K562 (cell line): Measurements from ENCODE around the gene COL7A1. TPM values are rescaled to one million over a fixed set of nuclear protein-coding genes. Genes with fewer than 3 reads are reported as not detected.

Experiments
- ATAC-seq: fragments of 200-7000 bp; cut with Tn5 transposase; 3 replicates; pipeline ENCODE4 v1.9.1; 2020; ENCODE audit warnings: moderate library complexity
- BruUV-seq: library from RNA; stranded (reverse); fragments of 400-500 nt; replicated peaks from 2 replicates; lab custom pipeline; 2021; lab: Mats Ljungman, UMichigan
- CTCF ChIA-PET: fragments of 300-600 bp; formaldehyde crosslinking; extraction: SDS; loops from one replicate; lab custom pipeline; 2021; ENCODE audit warnings: low intra/inter-chr PET ratio; lab: Yijun Ruan, JAX
- POLR2A ChIA-PET: fragments of 300-600, 350-650 bp; sonication (Branson Sonifier 250); formaldehyde crosslinking; extraction: SDS; loops from one replicate; lab custom pipeline; 2021; ENCODE audit warnings: antibody characterized with exemption, inconsistent platforms; lab: Yijun Ruan, JAX
- DNase-seq, 4 experiments: peaks; one replicate each; pipeline versions ENCODE4 v3.0.0 to v3.0.0-alpha.2; 2011 to 2018; ENCODE audit warnings: low spot score in 3 of 4, mixed read lengths in 3 of 4; ENCODE audit errors: extremely low read depth in 1 of 4
- FAIRE-seq: peaks from 2 replicates; lab custom pipeline; 2011; peaks lifted over from hg19 to GRCh38; lab: Jason Lieb, UNC
- H2AFZ ChIP-seq: 2 replicates; pipeline ENCODE4 v1.6.0; 2011; ENCODE audit warnings: low read depth, low read length, control low read depth, inconsistent platforms
- H3K27ac ChIP-seq: fragments of 200-600 bp; 3 replicates; pipeline ENCODE4 v1.8.0; 2011; ENCODE audit warnings: low read depth, mild to moderate bottlenecking, control low read depth, inconsistent platforms, low read length, moderate library complexity, mixed read lengths; ENCODE audit errors: extremely low read depth
- H3K27me3 ChIP-seq, 2 experiments: fragments of 300-600 bp in 1 of 2; 2 replicates in 1 of 2; 3 replicates in 1 of 2; pipeline versions ENCODE4 v1.6.0 to v1.8.0; 2011; ENCODE audit warnings: inconsistent platforms in 2 of 2, low read length in 2 of 2, mild to moderate bottlenecking in 1 of 2, mixed read lengths in 1 of 2, moderate library complexity in 1 of 2; ENCODE audit not compliant: control insufficient read depth in 2 of 2, insufficient read depth in 2 of 2
- H3K36me3 ChIP-seq: fragments of 300-600 bp; 3 replicates; pipeline ENCODE4 v1.8.0; 2011; ENCODE audit warnings: mild to moderate bottlenecking, low read length, inconsistent platforms; ENCODE audit not compliant: control insufficient read depth, insufficient read depth
- H3K4me1 ChIP-seq, 2 experiments: fragments of 200-600 bp in 1 of 2; replicated peaks in 1 of 2; 2 replicates in 1 of 2; 3 replicates in 1 of 2; pipeline versions ENCODE4 v1.5.1 to v1.8.0; 2011; ENCODE audit warnings: inconsistent platforms in 2 of 2, low read length in 2 of 2, mild to moderate bottlenecking in 1 of 2, mixed read lengths in 1 of 2, moderate library complexity in 1 of 2; ENCODE audit not compliant: control insufficient read depth in 2 of 2, insufficient read depth in 2 of 2
- H3K4me2 ChIP-seq: 2 replicates; pipeline ENCODE4 v1.6.1; 2011; ENCODE audit warnings: low read length, control low read depth, inconsistent platforms, mixed read lengths; ENCODE audit not compliant: insufficient read depth
- H3K4me3 ChIP-seq: fragments of 200-600 bp; sonication (generic), shearing (Covaris generic); 2 replicates; pipeline ENCODE4 v1.5.1; 2016; ENCODE audit warnings: control low read depth, inconsistent platforms
- H3K79me2 ChIP-seq: fragments of 200-600 bp; 3 replicates; pipeline ENCODE4 v1.8.0; 2011; ENCODE audit warnings: low read length, inconsistent platforms; ENCODE audit not compliant: control insufficient read depth, insufficient read depth
- H3K9ac ChIP-seq, 2 experiments: 2 replicates each; pipeline versions ENCODE4 v1.6.0 to v1.6.1; 2011; ENCODE audit warnings: low read depth in 2 of 2, low read length in 2 of 2, control low read depth in 1 of 2, inconsistent platforms in 1 of 2, mild to moderate bottlenecking in 1 of 2, mixed read lengths in 1 of 2; ENCODE audit not compliant: insufficient read depth in 1 of 2
- H3K9me1 ChIP-seq: one replicate; pipeline ENCODE4 v1.6.0; 2011; ENCODE audit warnings: inconsistent platforms, mild to moderate bottlenecking, low read length, moderate library complexity; ENCODE audit not compliant: control insufficient read depth, insufficient read depth
- H3K9me3 ChIP-seq: replicated peaks from 2 replicates; pipeline ENCODE4 v1.5.1; 2011; ENCODE audit warnings: low read depth, low read length, inconsistent platforms; ENCODE audit not compliant: control insufficient read depth, insufficient read depth
- H4K20me1 ChIP-seq: replicated peaks from 2 replicates; pipeline ENCODE4 v1.6.1; 2011; ENCODE audit warnings: low read length, inconsistent platforms, mixed read lengths; ENCODE audit not compliant: control insufficient read depth, insufficient read depth
- BCL6 ChIP-seq: fragments of 250-450 bp; sonication (Bioruptor Pico); IDR thresholded peaks from 2 replicates; pipeline ENCODE4 v1.4.0; 2020
- BDP1 ChIP-seq: IDR thresholded peaks from 3 replicates; pipeline ENCODE4 v1.6.1; 2011; ENCODE audit not compliant: insufficient read length, insufficient read depth
- CHCHD3 ChIP-seq: fragments of 250-450 bp; sonication (Bioruptor Pico); IDR thresholded peaks from 2 replicates; pipeline ENCODE4 v2.1.2; 2022; ENCODE audit warnings: mild to moderate bottlenecking
- CREB1 ChIP-seq, 2 experiments: sonication (generic) in 1 of 2; formaldehyde crosslinking in 1 of 2; IDR thresholded peaks; 2 replicates each; pipeline versions ENCODE4 v1.6.1 to v1.8.0; 2012 to 2022; ENCODE audit warnings: inconsistent platforms in 1 of 2, mild to moderate bottlenecking in 1 of 2, missing genetic modification reagents in 1 of 2, moderate library complexity in 1 of 2
- E2F8 ChIP-seq: fragments of 450-650 bp; IDR thresholded peaks from 2 replicates; pipeline ENCODE4 v1.7.1; 2018; ENCODE audit warnings: mild to moderate bottlenecking, low read depth; ENCODE audit not compliant: partially characterized antibody
- HOXB6 ChIP-seq: fragments of 250-450 bp; sonication (Bioruptor Pico); IDR thresholded peaks from 2 replicates; pipeline ENCODE4 v1.5.1; 2022; ENCODE audit warnings: mild to moderate bottlenecking, borderline replicate concordance
- NONO ChIP-seq, 2 experiments: fragments of 200-400 bp in 1 of 2; fragments of 450-650 bp in 1 of 2; formaldehyde crosslinking in 1 of 2; IDR thresholded peaks; 2 replicates each; pipeline ENCODE4 v1.6.1; 2017; ENCODE audit warnings: low read depth in 2 of 2, mild to moderate bottlenecking in 2 of 2, moderate library complexity in 2 of 2, low read length in 1 of 2
- POU5F1 ChIP-seq: fragments of 150-350 bp; IDR thresholded peaks from 2 replicates; pipeline ENCODE4 v1.6.1; 2014; ENCODE audit warnings: borderline replicate concordance, low read length, low read depth, mild to moderate bottlenecking; ENCODE audit not compliant: partially characterized antibody
- ZNF263 ChIP-seq: sonication (generic); formaldehyde crosslinking; IDR thresholded peaks from 2 replicates; pipeline ENCODE4 v1.8.0; 2022; ENCODE audit warnings: mild to moderate bottlenecking, missing genetic modification reagents, borderline replicate concordance
- ZNF311 ChIP-seq: fragments of 250-450 bp; sonication (Bioruptor Pico); IDR thresholded peaks from 2 replicates; pipeline ENCODE4 v1.4.0; 2020; ENCODE audit warnings: mild to moderate bottlenecking, moderate library complexity
- WGBS: fragments of 100-300 bp; shearing (Covaris generic); methylation state at CpG from one replicate; pipeline ENCODE4 v1.1.6; 2016; ENCODE audit warnings: low coverage, mixed read lengths; ENCODE audit not compliant: insufficient coverage; ENCODE audit errors: missing lambda C conversion rate; 5-methylcytosine and 5-hydroxymethylcytosine counted together
- in situ Hi-C: fragments of 300-500 bp; cut with MboI; formaldehyde crosslinking; loops from 4 replicates; pipeline ENCODE4 v1.15.0; 2018; ENCODE audit warnings: inconsistent platforms, mixed read lengths
- intact Hi-C: fragments of 100-400 bp; cut with micrococcal nuclease; formaldehyde crosslinking; loops from 2 replicates; pipeline ENCODE4 v1.14.2; 2022
- polyA plus RNA-seq, 8 experiments: library from polyadenylated mRNA; depleted of rRNA in 4 of 8; stranded (reverse) in 5 of 8; unstranded in 3 of 8; fragments of >200 nt; fragmentation: Nextera tagmentation in 2 of 8; fragmentation: Illumina TruSeq in 1 of 8; extraction: Ambion mirVana in 2 of 8; extraction: Trizol in 1 of 8; gene quantifications; 2 replicates each; pipeline versions ENCODE4 v1.2.1 to v1.2.3, GENCODE V29; 2011 to 2014; ENCODE audit warnings: inconsistent platforms in 1 of 8, missing spikeins in 1 of 8
- total RNA-seq, 7 experiments: library from RNA; depleted of rRNA in 6 of 7; stranded (reverse); fragments of >200 nt in 6 of 7; fragmentation: Illumina TruSeq in 2 of 7; extraction: Trizol in 2 of 7; gene quantifications; 2 replicates each; pipeline versions ENCODE4 v1.2.1 to v1.2.3, GENCODE V29; 2011 to 2021; ENCODE audit warnings: low replicate concordance in 1 of 7

Gene COL7A1
- total and polyA plus RNA-seq, 9 of the 15 experiments (the other 6 are each of a cell fraction or from before 2014, with no cell fraction given) = 0.09 to 0.66 (median 0.35) TPM; not detected in 3

GRCh38 chr3:48571938-48572337 lies 23.2 kb downstream of the COL7A1 start (continued):
- TF ChIP-seq E2F8 (no peak), NONO (IDR thresholded peaks at IDR 0.05; ENCODE audit: low read depth in 2 of 2, low read length in 1 of 2) (no peak), HOXB6 (CRISPR knock-in tag) (no peak), CHCHD3 (no peak), ZNF311 (CRISPR knock-in tag) (no peak)

DNA sequence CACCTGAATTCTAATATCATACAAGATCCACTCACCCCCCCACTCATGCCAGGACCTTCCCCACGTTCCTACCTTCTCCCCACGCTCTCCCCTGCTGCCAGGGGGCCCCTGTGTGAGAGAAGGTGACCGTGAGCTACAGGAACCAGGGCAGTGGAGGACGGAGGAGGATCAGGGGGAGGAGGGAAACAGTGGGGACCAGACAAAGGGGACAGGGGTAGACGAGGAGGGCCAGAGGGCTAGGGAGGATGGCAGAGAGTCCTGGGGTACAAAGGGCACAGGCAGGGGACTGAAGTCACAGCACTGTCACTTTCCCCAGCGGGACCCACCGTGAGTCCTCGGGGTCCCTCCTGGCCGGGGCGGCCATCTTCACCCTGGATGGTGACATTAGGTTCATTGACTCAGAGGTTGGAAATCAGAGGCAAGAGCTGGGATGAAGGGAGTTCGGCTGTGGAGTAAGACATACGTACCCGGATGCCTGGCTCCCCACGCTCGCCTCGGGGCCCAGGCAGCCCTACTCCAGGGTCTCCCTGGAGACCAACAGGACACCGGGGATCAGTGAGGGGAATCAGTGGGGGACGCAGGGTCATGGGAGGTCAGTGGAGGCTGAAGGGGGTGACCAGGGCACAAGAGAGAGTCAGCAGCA lies 25.2 kb downstream of the COL7A1 start:
- POLR2A ChIA-PET = no interaction called here
- Histone ChIP-seq H3K36me3 (no peaks in the 10 kb centered on the region), H3K9me3 (no peaks in the 10 kb centered on the region), H3K9me1 (no peaks in the 10 kb centered on the region), H3K4me1 (peaks cover 0 to 21% of the 10 kb centered on the region in 2 experiments; a peak in 2 of 5 replicates), H3K79me2 (no peaks in the 10 kb centered on the region), H3K27ac (no peak overlapping the region), H2AFZ (no peak overlapping the region), H3K9ac (no peak overlapping the region)
- intact Hi-C loops = no loop called here
- ATAC-seq = no peak
- FAIRE-seq = no peak
- 40% methylated on average over 7 of the region's 18 CpGs for WGBS
- DNase-seq = no peak
- in situ Hi-C loops = no loop called here
- BruUV-seq = no TSS peak
- CTCF ChIA-PET = no interaction called here
- TF ChIP-seq CREB1 (IDR thresholded peaks at IDR 0.05) (no peak), CREB1 (CRISPR knock-in tag; IDR thresholded peaks at IDR 0.05) (no peak), BDP1 (no peak), ZNF263 (peak; percentile 65), POU5F1 (no peak), BCL6 (CRISPR knock-in tag) (no peak)
- TF ChIP-seq, all 486 proteins: peak for 1
- Histone ChIP-seq H3K4me2 (no peak overlapping the region), H3K27me3 (no peaks in the 10 kb centered on the region), H4K20me1 (no peaks in the 10 kb centered on the region), H3K4me3 (no peak overlapping the region)
